GM19397 (cell line): ENCODE measurements around the gene SNX30.

Experiments
- ATAC-seq: cut with Tn5 transposase; IDR thresholded peaks from one replicate; pipeline ENCODE4 v1.9.1; 2021; ENCODE audit warnings: mild to moderate bottlenecking, moderate library complexity; ENCODE audit not compliant: unreplicated experiment

Gene SNX30

DNA sequence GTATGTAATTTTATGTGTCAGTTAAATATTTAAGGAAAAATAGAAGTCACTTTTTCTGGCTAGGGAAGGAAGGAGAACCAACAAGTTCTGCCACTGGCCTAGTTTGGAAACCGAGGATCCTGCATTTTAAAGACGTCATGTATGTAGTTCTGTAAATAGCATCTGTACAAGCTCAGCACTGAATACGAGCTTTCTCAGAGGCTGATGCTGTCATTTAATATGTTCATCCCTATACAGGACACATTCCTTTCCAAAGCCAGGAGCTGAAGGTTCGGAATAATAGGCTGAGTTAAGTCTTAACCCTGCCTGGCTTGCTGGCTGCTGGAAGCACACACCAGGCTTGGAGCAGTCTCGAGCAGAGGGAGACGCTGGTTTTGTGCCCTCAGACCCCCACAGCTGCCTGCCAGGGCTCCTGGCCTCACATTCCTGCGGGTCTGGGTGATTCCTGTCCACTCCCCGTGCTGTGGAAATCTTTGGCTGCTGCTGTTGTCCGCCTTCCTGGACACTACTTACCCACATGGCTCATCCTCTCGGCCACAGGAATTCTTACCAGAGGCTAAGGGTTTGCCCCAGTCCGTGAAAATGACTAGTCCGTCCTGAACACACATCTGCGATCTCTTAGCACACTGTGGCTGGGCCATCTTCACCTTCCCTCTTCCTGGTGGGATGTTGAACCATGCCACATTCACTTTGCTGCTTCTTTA, 103.5 kb downstream of the SNX30 start:
- no peak for ATAC-seq

DNA sequence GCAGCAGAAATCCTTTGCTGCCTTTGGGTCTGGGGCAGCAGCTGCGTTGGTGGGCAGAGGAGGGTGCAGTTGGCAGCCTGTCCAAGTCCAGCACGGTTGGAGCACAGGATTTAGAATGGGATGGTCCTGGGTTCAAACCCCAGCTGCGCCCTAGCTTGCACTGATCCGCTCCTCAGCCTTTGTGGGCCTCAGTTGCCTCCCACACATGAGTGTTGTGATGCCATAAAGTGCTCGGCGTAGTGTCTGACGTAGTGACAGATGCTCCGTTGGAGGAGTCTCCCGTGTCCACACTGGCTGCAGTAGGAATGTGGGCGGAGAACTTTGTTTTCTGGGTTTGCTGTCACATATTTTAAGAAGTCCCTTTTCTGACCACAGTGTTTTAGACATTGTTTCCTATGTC, 104.1 kb downstream of the SNX30 start:
- no peak for ATAC-seq

DNA sequence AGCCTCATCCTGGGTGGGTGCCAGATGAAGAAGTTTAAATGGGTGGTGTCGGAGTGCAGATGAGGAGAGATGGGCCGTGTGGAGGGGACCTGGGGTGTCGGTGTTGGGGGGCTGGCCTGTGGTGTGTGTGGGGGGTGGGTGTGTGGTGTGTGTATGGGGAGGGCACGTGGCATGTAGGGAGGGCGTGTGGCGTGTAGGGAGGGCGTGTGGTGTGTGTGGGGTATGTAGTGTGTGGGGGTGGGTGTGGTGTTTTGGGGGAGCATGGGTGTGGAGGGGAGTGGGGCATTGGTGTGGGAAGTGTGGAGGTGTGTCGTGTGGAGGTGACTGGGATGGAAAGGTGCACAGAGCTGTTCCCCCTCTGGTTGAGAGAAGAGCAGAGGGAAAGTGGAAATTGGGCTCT, 105.6 kb downstream of the SNX30 start:
- ATAC-seq, result no peak

DNA sequence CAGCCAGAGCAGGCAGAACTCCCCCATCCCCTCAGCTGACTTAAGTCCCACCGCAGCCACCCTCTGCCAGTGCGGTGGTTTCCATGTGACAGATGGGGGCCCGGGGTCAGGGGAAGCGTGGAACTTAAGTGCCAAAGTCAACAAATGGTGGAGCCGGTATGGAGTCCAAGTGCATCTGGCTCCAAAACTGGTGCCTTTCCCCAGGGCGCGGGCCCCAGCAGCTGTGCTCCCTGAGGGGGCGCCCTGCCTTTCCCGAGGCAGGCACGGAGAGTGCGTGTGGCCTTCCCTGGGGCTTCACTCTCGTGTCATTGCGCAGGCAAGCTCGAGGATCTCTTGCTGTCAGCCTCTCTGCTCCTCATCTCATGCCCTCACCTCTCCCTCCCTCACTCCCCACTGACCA, 106.3 kb downstream of the SNX30 start:
- no peak for ATAC-seq

DNA sequence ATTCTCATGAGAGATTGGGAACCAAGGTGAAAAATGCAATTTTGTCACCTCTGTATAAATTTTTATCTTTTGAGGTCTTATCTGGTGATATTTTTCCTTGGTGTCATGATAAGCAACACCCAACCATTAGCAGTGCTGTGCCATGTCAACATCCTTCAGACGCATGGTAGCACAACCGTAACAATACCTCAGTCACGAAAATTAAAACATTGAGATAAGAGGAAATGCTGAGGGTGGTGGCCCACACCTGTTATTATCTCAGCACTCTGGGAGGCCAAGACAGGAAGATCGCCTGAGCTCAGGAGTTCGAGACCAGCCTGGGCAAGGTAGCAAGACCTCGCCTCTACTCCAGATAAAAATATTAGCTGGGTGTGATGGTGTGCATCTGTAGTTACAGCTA, 107.4 kb downstream of the SNX30 start:
- ATAC-seq, result no peak

DNA sequence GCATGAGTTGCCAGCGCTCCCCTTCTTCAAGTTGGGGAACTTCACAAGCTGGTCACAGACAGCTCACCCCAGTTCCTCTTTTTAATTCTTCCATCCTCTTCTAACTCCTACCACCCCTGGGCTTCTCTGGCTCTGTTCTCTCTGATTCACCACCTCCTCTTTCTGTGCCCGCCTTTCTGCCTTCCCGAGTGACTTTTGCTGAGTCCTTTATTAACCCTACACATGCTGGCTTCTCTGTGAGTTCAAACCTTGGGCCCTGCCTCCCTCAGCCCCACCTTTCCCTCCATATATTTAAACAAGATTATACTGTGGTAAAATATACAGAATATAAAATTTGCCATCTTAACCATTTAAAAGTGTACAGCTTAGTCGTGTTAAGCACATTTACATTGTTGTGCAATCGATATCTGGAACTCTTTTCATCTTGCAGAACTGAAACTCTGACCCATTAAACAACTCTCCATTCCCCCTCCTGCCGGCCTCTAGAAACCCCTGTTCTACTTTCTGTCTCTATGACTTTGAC, 108.1 kb downstream of the SNX30 start:
- no peak for ATAC-seq

DNA sequence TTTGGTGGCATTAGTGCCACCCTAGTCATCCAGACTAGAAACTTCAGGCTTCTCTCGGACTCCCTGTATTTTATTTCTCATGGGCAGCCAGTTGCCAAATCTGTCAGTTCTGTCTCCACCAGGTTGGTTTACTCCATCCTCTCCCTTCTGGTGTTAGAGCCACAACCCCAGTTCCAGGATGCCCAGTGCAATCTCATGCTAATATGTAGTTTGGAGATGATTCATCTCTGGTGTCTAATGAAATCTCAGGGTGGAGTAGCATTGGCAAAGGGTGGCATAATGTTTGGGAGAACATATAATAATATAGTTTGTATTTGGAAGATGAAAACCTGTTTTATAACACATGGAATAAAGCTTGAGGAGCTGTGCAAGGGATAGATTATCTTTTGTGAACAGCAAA, 109.9 kb downstream of the SNX30 start:
- ATAC-seq, result no peak

DNA sequence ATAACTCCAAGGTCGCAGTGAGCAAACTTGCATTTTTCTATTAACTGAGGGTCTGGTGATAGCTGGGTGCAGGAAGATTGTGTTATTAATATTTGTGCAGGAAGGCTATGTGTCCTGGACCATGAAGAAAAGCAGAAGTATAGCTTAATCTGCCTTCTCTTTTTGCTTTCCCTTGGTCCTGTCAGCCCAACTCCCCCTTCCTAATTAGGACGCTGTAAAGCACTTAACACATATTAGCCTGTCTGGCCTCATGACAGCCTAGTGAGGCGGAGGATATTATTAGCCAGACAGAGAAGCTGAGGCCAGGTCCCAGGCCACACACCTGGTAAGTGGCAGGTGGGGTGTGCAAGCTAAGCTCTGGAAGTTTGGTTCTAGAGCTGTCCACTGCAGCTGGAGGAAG, 110.6 kb downstream of the SNX30 start:
- no peak for ATAC-seq

DNA sequence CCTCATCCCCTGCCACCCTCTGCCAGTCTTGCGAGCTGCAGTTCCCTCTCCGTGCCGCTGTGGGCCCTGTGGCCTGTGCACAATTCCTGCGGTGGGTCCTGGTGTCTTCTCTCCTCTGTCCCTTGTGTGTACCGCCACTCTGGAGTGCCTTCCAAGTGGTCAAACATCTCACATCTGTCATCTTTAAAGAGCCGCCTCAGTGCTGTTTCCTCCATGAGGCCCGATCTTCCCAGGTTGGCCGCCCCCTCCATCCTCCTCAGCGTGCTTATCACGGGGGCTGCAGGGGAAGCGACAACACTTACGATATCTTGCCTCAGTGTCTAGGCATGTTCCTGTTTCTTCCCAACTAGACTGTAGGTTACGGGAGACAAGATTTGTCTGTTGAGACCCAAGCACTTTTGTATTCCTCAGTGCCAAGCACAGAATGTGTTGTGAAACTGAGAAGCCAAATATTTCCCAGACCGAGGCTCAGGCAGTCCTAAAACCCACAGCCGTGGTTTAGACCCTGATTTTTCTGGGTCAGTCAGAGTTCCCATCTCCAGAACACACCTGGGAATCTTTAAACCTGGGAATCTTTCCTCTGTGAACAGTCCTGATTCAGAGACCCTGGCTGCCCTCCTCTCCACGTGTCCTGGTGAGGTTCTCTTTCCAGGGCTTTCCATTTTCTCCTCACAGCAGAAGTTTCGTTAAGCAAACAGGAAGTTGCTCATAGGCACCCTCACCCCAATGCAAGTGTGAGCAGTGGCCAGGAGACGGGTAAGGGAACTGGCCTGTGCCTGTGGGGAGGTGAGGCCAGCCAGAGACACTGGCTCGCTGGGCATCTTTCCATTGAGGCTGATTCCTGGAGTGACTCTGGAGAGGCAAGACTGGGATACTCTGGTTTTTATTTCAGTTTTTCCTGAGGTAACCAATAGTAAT, 111.3 kb downstream of the SNX30 start:
- ATAC-seq, result no peak

DNA sequence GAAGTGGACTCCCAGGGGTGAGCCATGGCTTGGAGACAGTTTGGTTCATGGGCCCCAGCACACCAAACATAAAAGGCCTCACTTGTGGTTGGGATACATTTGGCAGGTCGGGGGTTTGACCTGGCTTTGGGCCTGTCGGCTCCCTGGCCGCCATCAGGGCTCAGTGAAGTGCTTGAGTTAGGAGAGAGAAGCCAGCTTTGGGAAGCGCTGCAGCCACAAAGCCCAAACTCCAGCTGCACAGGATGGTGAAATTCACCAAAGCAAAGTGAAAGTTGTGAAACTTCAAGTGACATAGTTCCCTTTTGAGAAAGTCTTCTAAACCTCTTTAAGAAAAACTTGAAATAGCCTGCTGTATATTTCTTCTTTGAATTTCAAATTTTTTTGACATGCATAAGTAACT, 112.7 kb downstream of the SNX30 start:
- ATAC-seq, result no peak

DNA sequence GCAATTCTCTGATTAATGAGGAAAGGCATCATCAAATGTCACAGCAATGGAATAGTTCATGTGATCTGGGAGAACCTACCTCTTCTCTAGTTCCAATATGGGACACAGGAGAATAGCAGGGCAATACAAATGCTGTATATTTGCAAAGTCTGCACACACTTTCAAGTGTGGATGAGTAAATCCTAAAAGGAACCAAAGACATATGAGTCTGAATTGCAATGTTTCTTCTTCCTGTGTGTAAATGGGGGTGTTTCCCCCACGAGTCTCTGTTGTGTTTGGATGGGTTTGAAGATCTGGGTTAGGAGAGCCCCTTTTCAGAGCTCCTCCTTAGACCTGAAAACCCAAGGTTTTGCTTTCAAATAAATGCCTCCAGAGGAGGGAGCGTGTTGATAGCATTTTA, 113.2 kb downstream of the SNX30 start:
- no peak for ATAC-seq

DNA sequence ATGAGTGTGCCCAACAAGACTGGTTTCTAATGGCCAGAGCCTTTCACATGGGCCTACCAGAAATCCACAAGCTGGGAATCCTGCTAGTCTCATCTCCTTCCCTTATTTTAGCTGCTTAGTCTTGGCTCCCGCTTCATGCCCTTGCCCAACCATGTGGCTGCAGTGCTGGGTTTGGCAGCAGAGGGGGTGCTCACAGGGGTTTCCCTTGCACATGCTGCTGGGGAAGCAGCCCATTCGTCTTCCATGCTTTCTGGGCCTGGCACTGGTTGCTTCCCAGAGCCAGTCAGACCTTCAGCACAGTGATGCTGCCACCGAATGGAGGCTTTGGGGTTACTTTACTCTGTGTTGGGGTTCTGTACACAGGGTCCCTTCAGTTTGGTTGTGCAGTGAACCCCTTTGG, 113.8 kb downstream of the SNX30 start:
- no peak for ATAC-seq

DNA sequence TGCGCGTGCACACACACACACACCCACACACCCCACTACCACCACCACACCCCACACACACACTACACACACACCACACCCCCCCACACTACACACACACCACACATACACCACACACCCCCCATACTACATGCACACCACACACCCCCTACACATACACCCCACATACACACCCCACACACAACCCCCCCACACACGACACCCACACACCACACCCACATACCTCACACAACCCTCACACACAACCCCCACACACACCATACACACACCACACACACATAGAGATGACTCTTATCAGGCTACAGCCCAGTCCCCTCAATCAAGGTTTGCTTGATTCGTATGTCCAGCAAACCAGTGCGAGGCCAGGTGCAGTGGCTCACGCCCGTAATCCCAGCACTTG, 114.4 kb downstream of the SNX30 start:
- no peak for ATAC-seq

DNA sequence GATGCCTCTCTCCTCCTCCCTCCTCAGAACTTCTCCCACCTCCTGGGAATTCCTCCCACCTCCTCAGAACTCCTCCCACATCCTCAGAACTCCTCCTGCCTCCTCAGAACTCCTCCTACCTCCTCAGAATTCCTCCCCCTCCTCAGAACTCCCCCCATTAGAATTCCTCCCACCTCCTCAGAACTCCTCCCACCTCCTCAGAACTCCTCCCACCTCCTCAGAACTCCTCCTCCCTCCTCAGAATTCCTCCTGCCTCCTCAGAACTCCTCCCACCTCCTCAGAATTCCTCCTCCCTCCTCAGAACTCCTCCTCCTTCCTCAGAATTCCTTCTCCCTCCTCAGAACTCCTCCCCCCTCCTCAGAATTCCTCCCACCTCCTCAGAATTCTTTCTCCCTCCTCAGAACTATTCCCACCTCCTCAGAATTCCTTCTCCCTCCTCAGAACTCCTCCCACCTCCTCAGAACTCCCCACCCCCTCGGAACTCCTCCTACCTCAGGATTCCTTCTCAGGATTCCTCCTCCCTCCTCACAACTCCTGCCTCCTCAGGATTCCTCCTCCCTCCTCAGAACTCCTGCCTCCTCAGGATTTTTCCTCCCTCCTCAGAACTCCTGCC, 116.2 kb downstream of the SNX30 start:
- ATAC-seq, result no peak

DNA sequence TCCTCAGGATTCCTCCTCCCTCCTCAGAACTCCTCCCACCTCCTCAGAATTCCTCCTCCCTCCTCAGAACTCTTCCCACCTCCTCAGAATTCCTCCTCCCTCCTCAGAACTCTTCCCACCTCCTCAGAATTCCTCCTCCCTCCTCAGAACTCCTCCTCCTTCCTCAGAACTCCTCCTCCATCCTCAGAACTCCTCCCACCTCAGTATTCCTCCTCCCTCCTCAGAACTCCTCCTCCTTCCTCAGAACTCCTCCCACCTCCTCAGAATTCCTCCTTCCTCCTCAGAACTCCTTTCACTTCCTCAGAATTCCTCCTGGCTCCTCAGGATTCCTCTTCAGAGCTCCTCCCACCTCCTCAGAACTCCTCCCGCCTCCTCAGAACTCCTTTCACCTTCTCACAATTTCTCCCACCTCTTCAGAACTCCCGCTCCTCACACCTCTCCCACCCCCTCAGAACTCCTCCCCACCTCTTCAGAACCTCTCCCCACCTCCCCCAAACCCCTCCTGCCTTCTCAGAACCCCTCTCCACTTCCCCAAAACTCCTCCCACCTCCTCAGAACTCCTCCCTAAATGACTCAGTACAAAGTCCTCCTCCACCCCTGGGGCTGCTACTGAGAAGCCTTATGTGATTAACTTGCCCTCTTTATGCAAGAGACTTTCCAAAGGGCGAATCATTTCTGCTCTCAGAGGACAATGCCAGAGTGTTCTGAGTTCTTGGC, 116.9 kb downstream of the SNX30 start:
- ATAC-seq, result no peak

DNA sequence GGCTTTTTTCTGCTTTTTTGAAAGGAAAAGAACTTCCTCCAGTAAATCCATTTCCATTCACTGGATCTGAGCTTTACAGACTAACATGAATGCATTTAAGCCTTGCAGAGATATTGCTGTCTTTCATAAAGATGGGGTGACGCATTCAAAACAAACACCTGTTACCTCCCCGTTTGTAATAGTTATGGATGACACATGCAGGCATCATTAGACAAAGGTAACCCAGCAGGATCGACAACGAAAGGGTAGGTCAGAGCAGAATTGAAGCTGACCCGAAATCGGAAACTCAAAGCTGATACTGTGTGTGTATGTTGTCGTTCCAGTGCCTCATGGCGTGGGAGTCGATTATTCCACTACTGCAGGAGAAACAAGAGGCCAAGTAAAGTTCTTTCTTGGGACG, 117.9 kb downstream of the SNX30 start:
- ATAC-seq, result no peak

DNA sequence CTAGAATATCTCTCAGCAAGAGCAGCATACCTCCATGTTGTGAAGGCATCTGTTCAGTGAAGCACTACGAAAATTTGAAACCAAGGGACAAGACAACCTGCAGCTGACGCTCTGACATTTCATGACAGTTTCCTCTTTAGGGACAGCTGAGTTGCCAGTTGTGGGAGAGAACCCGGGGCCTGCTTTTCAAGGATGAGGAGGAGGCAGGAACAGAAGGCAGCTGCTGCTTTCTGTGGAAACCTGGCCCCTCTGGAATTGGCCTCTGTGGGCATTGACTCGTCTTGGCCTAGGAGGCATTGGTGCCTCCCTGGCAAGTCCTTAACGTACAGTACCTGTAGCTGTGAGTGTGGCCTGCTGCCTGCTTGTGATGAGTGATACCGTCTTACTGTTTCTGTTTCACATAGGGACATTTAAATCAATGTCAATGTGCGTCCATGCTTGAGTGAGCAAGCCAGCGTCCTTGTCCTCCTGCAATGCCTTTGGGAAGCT, 118.5 kb downstream of the SNX30 start:
- no peak for ATAC-seq

DNA sequence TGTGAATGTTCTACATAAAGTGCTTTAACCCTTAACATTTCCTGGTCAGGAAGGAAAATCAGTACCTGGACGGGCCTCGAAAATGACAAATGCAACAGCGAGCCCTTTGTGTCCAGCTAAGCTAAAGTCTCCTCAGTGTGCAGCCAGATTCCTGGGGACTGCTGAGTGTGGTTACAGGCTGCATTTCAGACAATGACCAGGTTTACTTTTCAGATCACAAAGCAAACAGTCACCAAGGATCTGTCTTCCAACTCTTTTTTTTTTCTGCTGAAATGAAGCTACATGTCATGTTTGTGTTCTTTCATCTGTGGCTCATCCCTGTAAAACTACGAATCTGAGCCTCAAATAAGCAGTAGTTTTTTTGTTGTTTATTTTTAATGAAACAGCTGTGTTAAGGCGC, 119.4 kb downstream of the SNX30 start:
- no peak for ATAC-seq

DNA sequence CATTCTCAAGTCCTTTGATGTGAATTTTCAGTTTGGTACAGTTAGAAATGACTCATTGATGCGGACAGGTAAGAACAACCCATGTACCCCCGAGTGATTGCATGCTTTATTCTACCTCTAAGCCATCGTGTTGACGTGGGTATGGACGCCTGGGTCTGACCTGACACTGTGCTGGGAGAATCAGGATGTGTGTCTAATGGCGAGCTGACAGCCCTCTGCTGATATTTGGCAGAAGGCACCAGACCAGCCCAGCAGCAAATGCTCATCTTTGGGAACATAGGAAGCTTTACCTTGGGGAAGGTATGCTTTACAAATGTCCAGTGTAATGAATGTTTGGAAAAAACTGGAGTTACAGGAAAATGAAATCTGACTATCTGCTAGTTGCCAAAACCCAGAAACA, 120.0 kb downstream of the SNX30 start:
- no peak for ATAC-seq

DNA sequence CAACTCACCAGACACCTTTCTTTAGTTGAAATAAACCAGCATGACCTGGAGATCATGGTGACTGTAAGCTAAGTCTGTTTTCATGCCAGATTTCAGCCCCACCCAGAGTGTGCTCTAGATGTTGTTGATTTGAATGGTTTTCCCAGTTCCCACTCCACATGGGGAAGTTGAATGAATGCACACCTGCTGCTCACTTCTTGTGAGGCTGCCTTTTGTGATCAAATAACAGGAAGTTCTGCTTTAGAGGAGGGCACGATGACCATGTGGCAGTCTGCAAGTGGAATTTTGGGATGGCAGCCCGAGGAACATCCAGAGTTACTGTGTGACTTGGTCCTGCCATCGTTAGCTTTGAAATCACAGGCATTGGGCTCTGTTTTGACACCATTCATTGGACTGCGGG, 121.5 kb downstream of the SNX30 start:
- no peak for ATAC-seq
